Muscle of leg (tissue), 11 donors: ENCODE measurements around the gene KMO. TPM values are rescaled to one million over a fixed set of nuclear protein-coding genes. Genes with fewer than 3 reads are reported as not detected.

Experiments used
- DNase-seq: peaks from one replicate; pipeline ENCODE4 v3.0.0; 2013
- H3K27ac ChIP-seq: one replicate; pipeline ENCODE4 v1.5.1; 2013; ENCODE audit warnings: mild to moderate bottlenecking, low read length, control low read depth
- H3K27me3 ChIP-seq: one replicate; pipeline ENCODE4 v1.6.1; 2013; ENCODE audit warnings: low read length; ENCODE audit not compliant: control insufficient read depth, insufficient read depth
- H3K36me3 ChIP-seq: one replicate; pipeline ENCODE4 v1.6.1; 2013; ENCODE audit warnings: low read length; ENCODE audit not compliant: control insufficient read depth, insufficient read depth
- H3K4me1 ChIP-seq: one replicate; pipeline ENCODE4 v1.6.1; 2013; ENCODE audit warnings: low read length; ENCODE audit not compliant: control insufficient read depth, insufficient read depth
- H3K4me3 ChIP-seq: one replicate; pipeline ENCODE4 v1.5.1; 2013; ENCODE audit warnings: low read length, control low read depth
- H3K9me3 ChIP-seq: replicated peaks from 2 replicates; pipeline ENCODE4 v1.6.1; 2013; ENCODE audit warnings: low read depth, low read length; ENCODE audit not compliant: control insufficient read depth
- WGBS: methylation state at CpG from one replicate; pipeline ENCODE4 v1.1.5; 2013; ENCODE audit warnings: missing lambda C conversion rate; ENCODE audit not compliant: insufficient coverage; 5-methylcytosine and 5-hydroxymethylcytosine counted together
- polyA plus RNA-seq, 8 donors: library from polyadenylated mRNA; unstranded; fragments of 120-200 nt; gene quantifications; one replicate each; pipeline versions ENCODE4 v1.2.1 to v1.2.3, GENCODE V29; 2013; ENCODE audit warnings: inconsistent platforms in 1 of 8, low replicate concordance in 1 of 8; ENCODE audit not compliant: insufficient read length in 8 of 8, insufficient read depth in 1 of 8
- total RNA-seq: library from RNA; stranded (reverse); fragments of 120-200 nt; gene quantifications from one replicate; pipeline ENCODE4 v1.2.4, GENCODE V29; 2013

Gene KMO
- total and polyA plus RNA-seq, 9 donors = 0.11 to 0.53 (median 0.23) TPM

- no CpG with 5 or more reads among the region's 3 CpGs for WGBS
- Histone ChIP-seq H3K4me1 (no peaks in the 10 kb centered on the region), H3K9me3 (no peaks in the 10 kb centered on the region), H3K36me3 (peaks cover 3% of the 10 kb centered on the region), H3K27ac (no peak overlapping the region), H3K27me3 (no peaks in the 10 kb centered on the region), H3K4me3 (no peak overlapping the region)
- DNase-seq = no peak
These were observed 60.2 kb downstream of the KMO start for GRCh38 chr1:241592273-241592958.

DNA sequence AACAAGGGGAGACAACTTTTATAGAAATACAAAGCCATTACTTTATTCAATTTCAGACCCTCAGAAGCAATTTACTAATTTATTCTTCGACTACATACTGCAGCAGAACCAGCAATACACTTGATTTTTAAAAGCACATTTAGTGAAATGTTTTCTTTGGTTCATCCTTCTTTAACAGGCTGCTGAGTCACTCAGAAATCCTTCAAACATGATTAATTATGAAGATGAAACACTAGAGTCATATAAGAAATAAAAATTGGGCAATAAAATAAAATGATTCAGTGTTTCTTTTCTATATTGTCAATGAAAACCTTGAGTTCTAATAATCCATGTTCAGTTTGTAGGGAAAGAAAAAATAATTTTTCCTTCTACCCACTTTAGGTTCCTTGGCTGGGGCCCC is 61.0 kb downstream of the KMO start:
- no peak overlapping the region for H3K4me3 ChIP-seq

DNA sequence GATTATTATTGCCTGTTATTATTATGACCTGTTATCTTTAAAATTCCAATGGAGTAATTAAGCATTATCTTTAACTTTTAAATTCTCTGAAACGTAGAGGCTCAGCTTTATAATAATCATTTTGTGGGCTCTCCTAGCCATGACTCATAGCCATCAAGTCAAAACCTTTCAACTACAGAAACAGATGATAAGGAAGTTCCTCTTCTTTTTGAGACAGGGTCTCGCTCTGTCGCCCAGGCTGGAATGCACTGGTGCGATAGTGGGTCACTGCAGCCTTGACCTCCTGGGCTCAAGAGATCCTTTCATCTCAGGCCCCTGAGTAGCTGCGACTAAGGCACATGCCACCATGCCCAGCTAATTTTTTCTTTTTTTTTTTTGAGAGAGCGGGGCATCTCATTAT is 64.5 kb downstream of the KMO start:
- Histone ChIP-seq H3K27ac (no peak overlapping the region), H3K36me3 (peaks cover 5% of the 10 kb centered on the region), H3K4me1 (no peaks in the 10 kb centered on the region), H3K4me3 (no peak overlapping the region), H3K27me3 (no peaks in the 10 kb centered on the region), H3K9me3 (no peaks in the 10 kb centered on the region)
- DNase-seq = no peak
- 91% methylated on average over 5 of the region's 6 CpGs for WGBS

More for the DNA sequence above, 61.0 kb downstream of the KMO start:
- WGBS = no CpG with 5 or more reads among the region's 1 CpG
- DNase-seq = no peak
- H3K4me1 ChIP-seq = no peaks in the 10 kb centered on the region
- peaks cover 3% of the 10 kb centered on the region for H3K36me3 ChIP-seq
- no peaks in the 10 kb centered on the region for H3K27me3 ChIP-seq
- no peaks in the 10 kb centered on the region for H3K9me3 ChIP-seq
- no peak overlapping the region for H3K27ac ChIP-seq

DNA sequence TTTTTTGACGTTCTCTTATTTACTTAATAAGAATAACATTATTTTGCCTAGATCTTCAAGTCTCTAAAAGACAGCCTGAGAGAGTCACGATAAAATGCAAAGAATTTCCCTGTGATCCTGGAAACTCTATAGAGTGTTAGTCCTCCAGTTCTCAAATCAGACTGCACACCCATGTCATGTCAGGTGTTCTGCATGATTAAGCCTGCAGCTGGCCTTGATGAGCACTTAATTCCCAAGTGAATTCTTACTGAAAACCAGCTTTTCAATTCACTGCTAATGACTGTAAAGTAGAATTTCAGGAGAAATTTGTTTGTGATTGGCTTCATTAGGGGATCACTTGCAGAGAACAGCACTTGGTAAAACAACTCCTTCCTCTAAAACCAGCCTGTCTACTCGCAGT is 66.1 kb downstream of the KMO start:
- Histone ChIP-seq H3K4me3 (no peak overlapping the region), H3K36me3 (peaks cover 7% of the 10 kb centered on the region), H3K4me1 (no peaks in the 10 kb centered on the region), H3K9me3 (no peaks in the 10 kb centered on the region), H3K27me3 (no peaks in the 10 kb centered on the region), H3K27ac (no peak overlapping the region)
- no peak for DNase-seq
- WGBS = 60% methylated on average over 1 of the region's 3 CpGs

GRCh38 chr1:241600496-241600901 is 68.3 kb downstream of the KMO start:
- Histone ChIP-seq H3K27me3 (no peaks in the 10 kb centered on the region), H3K4me3 (no peak overlapping the region), H3K4me1 (no peaks in the 10 kb centered on the region), H3K9me3 (no peaks in the 10 kb centered on the region), H3K27ac (no peak overlapping the region), H3K36me3 (peaks cover 5% of the 10 kb centered on the region)
- WGBS = 80% methylated on average over 1 of the region's 2 CpGs
- no peak for DNase-seq

DNA sequence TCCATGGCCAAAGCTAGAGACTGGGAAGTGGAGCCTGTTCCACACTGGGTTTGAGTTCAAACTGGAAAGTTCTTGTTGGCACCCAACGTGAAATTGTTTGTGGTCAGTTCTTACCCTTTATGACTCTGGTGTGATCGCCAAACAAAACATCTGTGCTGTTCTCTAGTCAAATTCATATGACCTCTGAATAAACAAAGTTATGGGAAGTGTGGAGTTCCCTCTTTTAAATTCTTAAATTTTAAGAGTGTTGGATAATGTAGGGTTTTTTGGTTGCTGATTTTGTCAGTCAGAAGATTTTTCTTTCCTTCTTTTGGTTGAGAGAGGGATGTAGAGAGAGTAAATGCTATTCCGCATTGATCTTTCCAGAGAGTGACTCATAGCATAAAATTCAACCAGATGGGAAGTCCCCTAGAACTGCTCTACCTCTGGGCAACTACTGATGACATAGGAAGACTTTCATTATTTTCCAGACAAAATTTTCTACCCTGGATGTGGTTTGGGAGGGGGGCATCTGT is 71.6 kb downstream of the KMO start:
- Histone ChIP-seq H3K27me3 (no peaks in the 10 kb centered on the region), H3K4me3 (no peak overlapping the region), H3K36me3 (peaks cover 5% of the 10 kb centered on the region), H3K27ac (no peak overlapping the region), H3K9me3 (no peaks in the 10 kb centered on the region), H3K4me1 (no peaks in the 10 kb centered on the region)
- peak; percentile 10 for DNase-seq
- WGBS = 83% methylated on average over 1 of the region's 3 CpGs

DNA sequence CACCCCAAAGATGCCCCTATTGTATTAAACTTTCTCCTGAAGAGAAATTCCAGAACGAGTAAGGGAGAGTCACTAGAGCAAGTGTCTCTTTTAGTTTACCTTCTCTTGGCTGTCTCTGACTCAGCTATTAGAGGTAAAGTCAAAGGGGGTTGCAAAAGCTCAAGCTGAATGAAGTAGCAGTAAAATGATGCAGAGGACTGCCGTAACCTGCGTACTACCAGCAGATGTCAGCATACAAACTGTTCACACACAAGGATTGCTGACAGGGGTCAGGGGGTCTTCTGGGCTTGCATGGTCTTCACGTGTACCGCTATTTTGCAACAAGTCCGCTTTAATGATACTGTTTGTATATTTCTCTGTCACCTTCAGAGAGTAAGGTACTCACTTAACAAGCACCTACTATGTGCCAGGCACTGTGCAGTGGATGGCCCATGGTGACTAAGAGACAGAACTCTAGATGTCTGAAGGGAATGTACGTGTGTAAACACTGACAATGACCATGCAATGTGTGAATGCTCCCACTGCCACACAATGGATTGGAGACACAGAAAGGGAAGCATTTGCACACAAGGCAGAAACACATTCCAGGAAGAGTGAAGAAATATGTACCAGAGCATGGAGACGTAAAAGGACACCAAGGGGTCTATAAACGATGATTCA is 73.1 kb downstream of the KMO start:
- no peaks in the 10 kb centered on the region for H3K4me1 ChIP-seq
- no peak overlapping the region for H3K27ac ChIP-seq
- no peak for DNase-seq
- 76% methylated on average over 3 of the region's 9 CpGs for WGBS
- no peaks in the 10 kb centered on the region for H3K9me3 ChIP-seq
- H3K27me3 ChIP-seq = no peaks in the 10 kb centered on the region
- H3K4me3 ChIP-seq = no peak overlapping the region
- peaks cover 5% of the 10 kb centered on the region for H3K36me3 ChIP-seq

GRCh38 chr1:241606544-241606943 is 74.4 kb downstream of the KMO start:
- H3K4me1 ChIP-seq = no peaks in the 10 kb centered on the region
- peaks cover 2% of the 10 kb centered on the region for H3K36me3 ChIP-seq
- H3K27ac ChIP-seq = no peak overlapping the region
- 78% methylated on average over 3 of the region's 5 CpGs for WGBS
- no peaks in the 10 kb centered on the region for H3K27me3 ChIP-seq
- H3K4me3 ChIP-seq = no peak overlapping the region
- DNase-seq = no peak
- no peaks in the 10 kb centered on the region for H3K9me3 ChIP-seq

DNA sequence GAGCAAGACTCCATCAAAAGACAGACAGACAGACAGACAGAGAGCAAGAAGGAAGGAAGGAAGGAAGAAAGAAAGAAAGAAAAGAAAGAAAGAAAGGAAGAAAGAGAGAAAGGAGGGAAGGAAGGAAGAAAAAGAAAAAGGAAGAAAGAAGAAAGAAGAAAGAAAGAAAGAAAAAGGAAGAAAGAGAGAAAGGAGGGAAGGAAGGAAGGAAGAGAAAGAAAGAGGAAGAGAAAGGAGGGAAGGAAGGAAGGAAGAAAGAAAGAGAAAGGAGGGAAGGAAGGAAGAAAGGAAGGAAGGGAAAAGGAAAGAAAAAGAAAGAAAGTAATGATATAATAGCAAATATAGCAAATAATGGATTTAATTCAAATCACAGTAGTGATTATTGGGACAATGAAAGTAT is 75.3 kb downstream of the KMO start:
- Histone ChIP-seq H3K4me1 (no peaks in the 10 kb centered on the region), H3K9me3 (no peaks in the 10 kb centered on the region), H3K27me3 (no peaks in the 10 kb centered on the region), H3K27ac (no peak overlapping the region), H3K36me3 (no peaks in the 10 kb centered on the region), H3K4me3 (no peak overlapping the region)
- DNase-seq = no peak

DNA sequence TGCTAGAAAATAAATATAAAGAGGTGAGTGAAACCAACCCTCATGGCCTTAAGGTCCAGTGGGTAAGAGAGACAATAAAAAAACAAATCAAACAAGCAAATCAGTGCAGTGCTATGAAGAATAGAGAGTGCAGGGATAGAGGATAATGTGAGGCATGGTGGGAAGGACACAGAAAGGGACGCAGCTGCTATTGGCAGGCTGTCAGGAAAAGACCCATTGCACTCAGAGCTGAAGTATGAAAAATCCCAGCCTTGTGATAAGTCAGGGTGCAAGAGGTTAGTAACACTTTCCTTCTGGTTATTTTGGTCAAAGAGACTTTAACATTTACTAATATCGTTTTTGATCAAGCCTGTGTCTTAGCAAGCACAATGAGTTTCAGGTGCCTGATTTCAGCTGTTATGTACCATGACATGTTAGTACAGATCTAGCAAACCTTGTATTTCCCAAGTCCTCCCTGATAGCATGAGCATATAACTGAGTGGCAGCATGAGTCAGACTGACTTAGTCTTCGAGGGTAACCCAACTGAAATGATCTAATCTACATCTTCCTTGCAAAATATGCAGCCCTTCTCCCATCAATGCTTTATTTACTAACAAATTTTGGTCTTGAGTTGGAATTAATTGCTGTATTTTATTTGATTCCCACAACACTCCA is 76.3 kb downstream of the KMO start:
- no peak overlapping the region for H3K4me3 ChIP-seq
- DNase-seq = no peak
- 17% methylated on average over 1 of the region's 3 CpGs for WGBS
- H3K27me3 ChIP-seq = no peaks in the 10 kb centered on the region
- no peak overlapping the region for H3K27ac ChIP-seq
- H3K9me3 ChIP-seq = no peaks in the 10 kb centered on the region
- no peaks in the 10 kb centered on the region for H3K4me1 ChIP-seq
- H3K36me3 ChIP-seq = no peaks in the 10 kb centered on the region
